ENCODE measurements around the gene GNG3.
A peak's percentile ranks its signal among the peaks of the same experiment; 100 is the strongest.
"Not testable (repeated sequence)": the region's sequence is repeated elsewhere in the genome, so short reads cannot be mapped to it uniquely, and the experiment has no call there.

Gene GNG3

GRCh38 chr11:62688491-62688890, 19.0 kb upstream of the GNG3 start:
- DNase-seq, result no peak

DNA sequence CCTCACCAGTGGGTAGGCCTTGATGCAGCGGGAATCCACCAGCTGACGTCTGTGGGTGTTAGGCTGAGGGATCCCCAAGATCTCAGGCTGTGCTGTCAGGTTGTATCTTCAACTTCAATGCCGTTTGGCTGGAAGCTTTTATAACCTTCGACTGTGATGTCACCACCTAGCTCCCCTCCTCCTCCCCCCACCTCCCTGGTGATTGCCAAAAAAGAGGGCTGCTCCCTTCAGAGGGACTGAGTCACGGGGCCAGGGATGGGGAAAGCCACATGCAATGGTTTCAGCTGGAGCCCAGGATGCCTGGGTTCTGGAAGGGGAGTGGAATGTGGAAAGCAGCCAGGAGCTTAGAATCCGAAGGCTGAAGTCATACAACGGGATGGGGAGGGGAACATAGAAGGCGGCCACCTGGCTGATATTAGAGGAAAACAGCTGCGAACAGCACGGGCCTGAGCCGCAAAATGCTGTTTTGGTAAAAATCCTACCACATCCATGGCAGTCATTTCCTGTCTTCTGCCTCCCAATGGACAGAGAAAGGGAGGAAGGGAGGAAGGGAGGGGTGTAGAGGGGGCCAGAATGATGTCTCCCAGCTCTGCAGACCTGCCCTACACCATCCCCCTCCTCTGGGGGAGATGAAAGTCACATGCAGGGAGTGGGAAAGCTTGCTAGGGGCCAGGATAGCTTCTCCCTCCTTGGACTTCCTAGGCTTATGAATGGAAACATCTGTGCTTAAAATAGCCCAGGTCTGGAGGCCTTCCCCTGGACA, 17.9 kb upstream of the GNG3 start, which contains the start of gene LRRN4CL:
LRRN4CL (minus strand) TSS at position 110 of the 763 bp plus-strand sequence. CDS start 1,022 bp downstream, outside the sequence.
- DNase-seq, result no peak

- not testable (repeated sequence) for DNase-seq
These were observed 13.9 kb upstream of the GNG3 start for GRCh38 chr11:62693624-62694023.

DNA sequence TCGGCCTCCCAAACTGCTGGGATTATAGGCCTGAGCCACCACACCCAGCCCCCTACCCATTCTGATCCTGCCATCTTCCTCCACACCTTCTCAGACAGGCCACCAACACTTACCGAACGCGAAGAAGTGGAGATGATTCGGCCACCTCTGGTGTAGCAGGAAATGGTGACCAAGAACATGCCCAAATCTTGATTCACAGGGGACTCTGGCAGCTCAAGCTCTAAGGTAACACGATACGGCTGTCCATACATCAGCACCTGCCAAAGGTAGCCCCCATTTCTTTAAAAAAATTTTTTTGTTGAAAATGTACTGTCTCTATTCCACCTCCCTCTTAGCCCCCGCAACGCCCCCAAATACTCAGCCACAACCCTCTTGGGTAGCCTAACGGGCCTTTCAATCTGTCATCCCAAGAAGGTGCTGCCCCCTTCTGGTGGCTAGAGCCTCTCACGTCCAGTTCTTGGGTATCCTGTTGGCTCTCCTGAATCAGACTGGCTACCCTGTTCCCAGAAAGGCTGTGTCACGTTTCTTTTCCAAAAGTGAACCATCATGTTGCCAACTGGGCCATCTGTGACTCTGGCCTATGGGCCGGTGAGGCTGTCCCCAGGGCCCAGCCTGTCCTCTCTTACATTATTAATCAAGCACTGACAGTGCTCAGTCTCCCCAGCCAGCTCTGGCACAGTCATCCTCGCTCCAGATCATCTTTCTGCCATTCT, 12.9 kb upstream of the GNG3 start:
- DNase-seq, result peak; percentile 47 to 75 (median 68)

DNA sequence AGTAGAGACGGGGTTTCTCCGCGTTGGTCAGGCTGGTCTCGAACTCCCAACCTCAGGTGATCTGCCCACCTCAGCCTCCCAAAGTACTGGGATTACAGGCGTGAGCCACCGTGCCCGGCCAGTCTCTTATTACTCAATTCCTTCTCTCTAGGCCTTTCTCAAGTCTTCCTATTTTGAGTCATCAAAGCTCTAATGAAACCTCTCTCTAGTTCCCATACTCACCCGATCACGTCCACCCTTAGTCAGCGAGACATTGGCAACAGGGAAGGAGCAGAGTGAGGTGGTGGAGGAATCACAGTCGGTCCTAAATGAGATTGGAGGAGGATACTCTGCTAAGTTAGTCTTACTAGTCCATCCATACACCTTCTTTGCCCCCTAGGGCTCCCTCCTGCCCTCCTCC, 5.2 kb upstream of the GNG3 start:
- no peak for DNase-seq

DNA sequence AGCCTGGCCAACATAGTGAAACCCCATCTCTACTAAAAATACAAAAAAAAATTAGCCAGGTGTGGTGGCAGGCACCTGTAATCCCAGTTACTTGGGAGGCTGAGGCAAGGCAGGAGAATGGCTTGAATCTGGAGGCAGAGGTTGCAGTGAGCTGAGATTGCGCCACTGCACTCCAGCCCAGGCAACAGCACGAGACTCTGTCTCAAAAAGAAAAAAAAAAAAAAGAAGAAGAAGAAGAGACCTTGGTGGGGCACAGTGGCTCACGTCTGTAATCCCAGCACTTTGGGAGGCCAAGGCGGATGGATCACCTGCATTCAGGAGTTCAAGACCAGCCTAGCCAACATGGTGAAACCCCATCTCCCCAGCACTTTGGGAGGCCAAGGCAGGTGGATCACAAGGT, 3.6 kb upstream of the GNG3 start:
- DNase-seq, result not testable (repeated sequence)

DNA sequence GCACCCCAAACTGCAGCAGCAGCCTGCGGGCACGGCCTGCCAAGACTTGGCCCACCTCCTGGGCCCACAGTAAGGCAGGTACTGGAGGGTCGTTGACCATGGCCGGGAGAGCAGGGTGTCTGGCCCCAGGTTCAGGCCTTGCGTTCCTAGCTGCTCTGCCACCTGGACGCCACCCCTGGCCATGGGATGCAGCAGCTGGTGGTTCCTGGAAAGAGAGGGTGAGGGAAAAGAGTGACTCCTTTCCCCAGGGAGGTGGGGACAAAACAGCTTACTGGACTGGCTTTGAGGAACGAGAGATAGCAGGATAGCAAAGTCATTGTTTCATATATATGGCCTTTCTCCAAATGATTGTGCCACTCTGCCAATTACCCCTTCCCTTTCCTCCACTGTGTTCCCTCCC, 2.1 kb upstream of the GNG3 start:
- no peak for DNase-seq

DNA sequence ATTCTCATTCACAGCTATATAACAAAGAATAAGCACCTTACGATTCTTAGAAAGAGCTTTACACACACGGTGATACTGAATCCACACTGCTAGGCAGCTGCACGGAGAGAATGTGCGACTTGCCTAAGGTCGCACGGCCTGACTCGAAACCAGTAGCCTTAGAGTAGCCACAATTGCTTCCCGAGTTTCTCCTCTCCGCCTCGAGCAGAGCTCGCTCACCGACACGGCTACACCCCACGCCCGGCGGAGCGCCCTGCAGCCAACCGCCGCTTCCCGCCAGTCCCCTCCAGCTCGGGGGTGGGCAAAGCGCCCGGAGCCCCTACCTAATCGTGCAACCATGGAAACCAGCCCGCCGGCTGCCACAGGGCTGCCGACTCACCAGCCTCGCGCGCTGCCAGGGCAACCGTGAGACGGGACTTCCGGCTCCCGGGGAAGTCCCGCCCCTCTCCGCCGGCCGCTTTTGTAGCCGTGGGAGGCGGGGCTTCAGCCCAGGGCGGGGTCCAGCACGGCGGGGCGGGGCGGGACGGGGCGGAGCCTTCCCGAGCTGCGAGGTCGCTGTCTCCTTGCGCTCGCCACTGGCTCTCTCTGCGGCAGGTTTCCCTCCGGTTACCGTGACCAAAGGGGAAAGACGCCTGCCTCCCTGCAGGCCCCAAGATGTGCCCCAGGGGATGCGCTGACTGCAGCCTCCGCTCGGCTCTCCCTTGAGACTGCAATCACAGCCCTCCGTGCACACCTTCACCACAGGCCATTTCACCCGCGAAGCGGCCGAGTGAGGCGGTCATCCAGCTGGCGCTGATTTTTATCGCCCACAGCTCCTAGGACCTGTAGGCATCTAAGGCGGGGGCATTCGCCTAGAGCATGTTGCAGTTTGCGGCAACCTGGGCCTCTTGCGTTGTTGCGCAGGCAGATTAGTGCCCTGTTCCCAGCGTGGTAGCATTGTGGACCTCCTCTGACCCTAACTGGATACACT, 1.3 kb upstream of the GNG3 start:
- peak; percentile 91 to 96 (median 92) for DNase-seq

GRCh38 chr11:62706850-62707247, 627 bp upstream of the GNG3 start:
- no peak for DNase-seq

DNA sequence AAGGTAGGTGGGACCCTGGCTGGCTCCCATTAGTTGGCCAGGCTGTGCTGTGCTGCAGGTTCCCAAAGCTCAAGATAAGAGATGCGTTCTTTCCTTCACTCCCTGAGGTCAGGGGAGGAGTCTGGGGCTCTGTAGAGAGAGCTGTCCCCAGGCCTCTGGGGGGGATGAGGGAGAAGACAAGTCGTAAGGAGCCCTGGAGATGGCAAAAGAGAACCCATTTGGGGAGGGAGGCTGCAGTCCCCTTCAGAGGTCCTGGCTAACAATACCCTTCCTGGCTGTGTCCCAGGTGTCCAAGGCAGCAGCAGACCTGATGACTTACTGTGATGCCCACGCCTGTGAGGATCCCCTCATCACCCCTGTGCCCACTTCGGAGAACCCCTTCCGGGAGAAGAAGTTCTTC, 916 bp downstream of the GNG3 start:
- no peak for DNase-seq

DNA sequence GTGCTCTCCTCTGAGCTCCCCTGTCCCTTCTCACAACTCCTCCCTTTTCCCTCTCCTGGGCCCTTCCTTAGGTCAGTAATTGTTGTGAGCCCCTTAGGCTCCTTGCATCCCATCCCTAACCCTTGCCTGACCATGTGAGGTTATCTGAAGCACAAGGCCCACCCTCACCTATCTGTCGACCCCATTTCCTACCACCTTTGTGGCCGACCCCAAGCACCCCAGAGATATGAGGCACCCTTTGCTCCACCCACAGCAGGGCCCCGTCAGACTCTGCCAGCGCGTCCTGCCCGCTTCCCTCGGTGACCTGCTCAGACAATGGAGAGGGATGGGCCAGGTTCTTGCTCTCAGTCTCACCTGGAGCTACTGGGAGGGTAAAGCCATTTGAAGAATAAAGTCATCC, 1.3 kb downstream of the GNG3 start:
- DNase-seq, result peak in 3 of 5 donors; percentile 29 to 36 (median 30)

GRCh38 chr11:62709247-62710000, 1.9 kb downstream of the GNG3 start:
- DNase-seq, result peak; percentile 93 to 98 (median 96)

DNA sequence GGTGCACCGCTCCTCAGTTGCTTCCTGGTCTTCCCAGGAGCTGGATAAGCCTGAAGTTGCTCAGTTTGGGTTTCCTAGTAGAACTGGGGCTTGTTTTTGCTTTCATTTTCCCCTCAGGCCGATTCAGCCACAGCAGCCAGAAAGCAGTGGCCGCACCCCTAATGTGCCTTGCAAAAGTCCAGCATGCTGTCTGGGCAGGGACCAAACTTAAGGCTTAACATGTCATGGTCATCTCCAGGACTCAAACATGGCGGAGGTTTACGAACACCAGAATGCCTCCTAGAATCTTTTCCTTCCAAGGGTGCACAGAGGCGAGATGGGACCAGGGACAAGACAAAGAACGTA, 2.5 kb downstream of the GNG3 start:
- peak in 1 of 5 donors; percentile 20 for DNase-seq

DNA sequence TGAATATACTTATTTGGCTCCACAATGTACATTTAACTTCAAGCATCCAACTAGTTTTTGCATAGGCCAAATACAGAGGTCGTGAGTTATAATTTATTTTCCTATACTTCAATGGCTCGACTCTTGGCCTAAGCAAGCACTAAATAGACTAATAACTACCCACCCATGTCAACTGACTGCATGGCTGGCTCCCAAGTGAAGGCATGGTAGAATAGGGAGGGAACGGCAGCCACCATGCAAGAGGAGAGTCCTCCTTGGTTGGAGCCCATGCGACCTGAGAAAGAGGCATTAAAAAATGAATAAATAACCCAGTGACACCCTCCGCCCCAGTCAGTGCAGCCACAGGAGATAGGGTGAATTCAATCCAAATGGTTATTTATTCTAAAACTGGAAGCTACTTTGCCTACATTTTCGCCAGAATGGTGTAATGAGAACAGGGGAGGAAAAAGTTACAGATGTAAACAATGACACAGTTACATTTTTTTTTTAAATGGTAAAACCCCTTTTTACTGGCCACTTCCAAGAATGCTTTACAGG, 4.9 kb downstream of the GNG3 start:
- no peak for DNase-seq

GRCh38 chr11:62712861-62713260, 5.4 kb downstream of the GNG3 start:
- DNase-seq, result peak in 1 of 5 donors; percentile 64

GRCh38 chr11:62713343-62713742, 5.9 kb downstream of the GNG3 start:
- DNase-seq, result no peak

- DNase-seq, result no peak
These were observed 8.0 kb downstream of the GNG3 start for GRCh38 chr11:62715150-62716130.

- no peak for DNase-seq
These were observed 8.7 kb downstream of the GNG3 start for GRCh38 chr11:62716206-62716605.

DNA sequence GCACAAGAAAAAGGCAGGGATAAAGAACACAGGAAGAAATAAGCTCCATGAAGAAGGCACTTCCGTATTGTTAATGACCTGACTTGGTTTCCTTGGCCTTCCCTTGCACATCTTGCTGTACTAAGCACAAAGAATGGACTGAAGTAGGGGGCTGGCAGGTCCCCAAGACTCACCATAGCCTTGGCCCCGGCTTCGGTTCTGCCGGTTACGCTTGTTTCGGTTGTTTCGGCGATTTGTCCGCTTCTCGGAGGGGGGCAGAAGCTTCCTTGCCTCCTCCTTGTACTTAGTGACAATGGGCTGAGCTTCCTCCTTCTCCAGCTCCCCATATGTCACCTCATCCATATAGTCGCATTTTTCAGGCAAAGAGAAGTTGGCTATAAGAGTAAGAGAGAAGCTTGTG, 9.3 kb downstream of the GNG3 start:
- no peak for DNase-seq

DNA sequence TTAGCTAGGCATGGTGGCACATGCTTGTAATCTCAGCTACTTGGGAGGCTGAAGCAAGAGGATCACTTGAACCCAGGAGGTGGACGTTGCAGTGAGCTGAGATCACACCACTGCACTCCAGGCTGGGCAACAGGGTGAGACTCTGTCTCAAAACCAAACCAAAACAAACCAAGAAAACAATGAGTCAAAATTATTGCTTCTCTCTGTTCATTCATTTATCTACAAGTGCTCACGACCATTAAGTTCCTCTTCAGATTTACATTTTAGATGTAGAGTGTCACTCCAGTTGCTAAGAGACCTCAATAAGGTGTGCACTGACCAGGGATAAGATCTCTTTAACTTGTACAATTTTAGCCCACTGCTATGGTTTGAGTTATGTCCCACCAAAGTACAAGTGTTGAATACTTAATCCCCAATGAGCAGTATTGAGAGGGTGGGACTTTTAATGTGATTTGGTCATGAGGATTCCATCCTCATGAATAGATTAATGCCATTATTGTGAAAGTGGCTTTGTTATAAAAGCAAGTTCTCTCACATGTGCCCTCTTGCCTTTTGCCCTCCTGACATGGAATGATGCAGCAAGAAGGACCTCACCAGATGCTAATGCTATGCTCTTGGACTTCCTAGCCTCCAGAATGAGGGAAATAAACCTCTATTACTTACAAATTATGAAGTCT, 12.0 kb downstream of the GNG3 start:
- DNase-seq, result no peak
